ENCODE results near the gene SLAMF7.
"Not testable (repeated sequence)": the region's sequence is repeated elsewhere in the genome, so short reads cannot be mapped to it uniquely, and the experiment has no call there.

Gene SLAMF7

GRCh38 chr1:160739098-160739511, at the start of gene SLAMF7:
Gene SLAMF7, plus strand, starts transcription at chr1:160739247. Its CDS starts 55 bp downstream, at chr1:160739302.
- DNase-seq, result peak; percentile 84

- DNase-seq, result not testable (repeated sequence)
Observed at GRCh38 chr1:160692390-160692789, 46.7 kb upstream of the SLAMF7 start.

- no peak for DNase-seq
Observed at GRCh38 chr1:160702100-160702499, 36.9 kb upstream of the SLAMF7 start.

DNA sequence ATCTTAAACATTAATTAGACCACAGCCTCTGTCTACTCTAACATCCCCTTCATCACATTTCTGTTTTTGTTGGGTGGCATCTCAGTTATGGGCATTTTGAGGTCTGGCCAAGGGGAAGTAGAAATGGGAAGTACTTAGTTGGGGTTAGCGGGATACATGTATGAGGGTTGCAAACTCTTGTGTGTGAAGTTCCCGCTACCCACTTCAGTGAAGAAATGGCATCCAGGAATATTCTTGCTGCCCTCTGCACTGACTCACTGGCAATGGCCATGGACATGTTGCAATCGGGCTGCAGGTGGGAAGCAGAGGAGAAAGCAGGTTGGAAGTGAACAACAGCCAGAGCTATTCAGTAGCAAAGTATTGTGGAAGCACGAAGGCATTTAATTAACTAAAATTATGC, 34.8 kb upstream of the SLAMF7 start:
- peak; percentile 96 for DNase-seq

GRCh38 chr1:160705212-160705621, 33.8 kb upstream of the SLAMF7 start:
- peak; percentile 94 for DNase-seq

DNA sequence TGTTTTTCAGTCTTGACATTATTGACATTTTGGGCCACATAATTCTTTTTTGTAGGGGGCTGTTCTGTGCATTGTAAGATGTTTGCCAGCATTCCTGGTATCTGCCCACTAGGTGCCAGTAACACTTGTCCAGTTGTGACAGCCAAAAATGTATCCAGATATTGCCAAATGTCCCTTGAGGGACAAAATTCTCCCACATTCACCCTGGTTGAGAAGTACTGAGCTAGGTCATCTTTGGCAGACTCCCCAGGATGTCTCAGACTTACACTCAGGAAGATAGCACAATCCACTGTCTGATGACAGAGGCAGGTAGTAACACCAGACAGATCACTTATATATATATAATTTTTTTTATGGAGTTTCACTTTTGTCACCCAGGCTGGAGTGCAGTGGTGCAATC, 33.3 kb upstream of the SLAMF7 start:
- no peak for DNase-seq

GRCh38 chr1:160706526-160707235, 32.4 kb upstream of the SLAMF7 start:
- DNase-seq, result no peak

DNA sequence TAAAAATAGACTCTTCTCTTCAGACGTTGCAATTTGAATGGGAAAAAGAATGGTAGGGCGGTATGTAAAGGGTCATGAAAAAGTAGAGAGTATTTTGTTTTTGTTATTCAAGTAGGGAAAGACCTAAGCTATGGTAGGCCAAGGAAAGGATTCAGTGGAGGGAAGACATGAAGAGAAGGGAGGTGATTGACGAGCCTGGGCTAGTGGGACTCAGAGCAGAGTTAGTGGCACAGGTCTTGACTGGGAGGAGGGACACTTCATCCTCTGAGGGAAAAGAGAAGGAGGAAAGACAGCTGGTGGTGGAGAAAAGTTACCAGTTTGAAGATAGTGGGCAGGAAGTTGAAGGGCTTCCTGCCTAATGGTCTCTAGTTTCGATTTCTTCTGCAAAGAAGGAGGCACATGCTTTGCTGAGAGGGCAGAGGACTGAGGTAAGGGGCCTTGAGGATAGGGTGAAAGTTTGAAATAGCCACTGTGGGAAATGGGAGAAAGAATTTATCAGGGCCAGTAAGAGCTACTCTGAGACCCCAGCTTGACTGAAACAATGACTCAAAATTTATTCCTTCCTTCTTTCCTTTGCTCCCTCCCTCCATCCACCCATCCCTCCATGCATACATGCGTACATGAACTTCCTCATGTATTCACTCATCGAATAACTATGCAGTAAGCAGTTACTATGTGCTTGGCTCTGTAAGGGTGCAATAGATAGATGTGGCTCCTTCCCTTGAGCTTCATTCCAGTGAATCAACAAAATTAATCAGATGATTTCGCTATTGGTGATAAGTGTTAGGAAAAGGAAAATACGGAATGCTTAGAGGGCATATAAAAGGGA, 31.6 kb upstream of the SLAMF7 start:
- DNase-seq, result peak; percentile 51

- peak; percentile 87 for DNase-seq
Observed at GRCh38 chr1:160708118-160708517, 30.9 kb upstream of the SLAMF7 start.

- DNase-seq, result peak; percentile 12
Observed at GRCh38 chr1:160708801-160709200, 30.2 kb upstream of the SLAMF7 start.

DNA sequence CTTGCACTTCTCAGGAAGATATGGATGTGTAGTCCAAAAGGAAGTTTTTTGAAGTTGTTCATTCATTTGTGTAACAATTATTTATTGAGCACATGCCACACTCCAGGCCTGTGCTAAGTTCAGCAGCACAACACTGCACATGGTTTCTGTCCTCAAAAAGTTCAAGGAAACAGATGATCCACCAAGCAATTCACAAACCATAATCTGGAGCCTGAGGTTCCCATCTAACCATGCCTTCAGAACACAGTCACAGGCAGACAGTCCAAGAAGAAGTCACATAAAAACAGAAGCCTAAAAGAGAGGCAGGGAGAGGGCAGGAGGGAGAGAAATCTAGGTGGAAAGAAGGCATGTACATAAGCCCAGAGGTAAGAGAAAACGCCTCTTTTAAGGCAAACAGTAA, 29.3 kb upstream of the SLAMF7 start:
- DNase-seq, result no peak

DNA sequence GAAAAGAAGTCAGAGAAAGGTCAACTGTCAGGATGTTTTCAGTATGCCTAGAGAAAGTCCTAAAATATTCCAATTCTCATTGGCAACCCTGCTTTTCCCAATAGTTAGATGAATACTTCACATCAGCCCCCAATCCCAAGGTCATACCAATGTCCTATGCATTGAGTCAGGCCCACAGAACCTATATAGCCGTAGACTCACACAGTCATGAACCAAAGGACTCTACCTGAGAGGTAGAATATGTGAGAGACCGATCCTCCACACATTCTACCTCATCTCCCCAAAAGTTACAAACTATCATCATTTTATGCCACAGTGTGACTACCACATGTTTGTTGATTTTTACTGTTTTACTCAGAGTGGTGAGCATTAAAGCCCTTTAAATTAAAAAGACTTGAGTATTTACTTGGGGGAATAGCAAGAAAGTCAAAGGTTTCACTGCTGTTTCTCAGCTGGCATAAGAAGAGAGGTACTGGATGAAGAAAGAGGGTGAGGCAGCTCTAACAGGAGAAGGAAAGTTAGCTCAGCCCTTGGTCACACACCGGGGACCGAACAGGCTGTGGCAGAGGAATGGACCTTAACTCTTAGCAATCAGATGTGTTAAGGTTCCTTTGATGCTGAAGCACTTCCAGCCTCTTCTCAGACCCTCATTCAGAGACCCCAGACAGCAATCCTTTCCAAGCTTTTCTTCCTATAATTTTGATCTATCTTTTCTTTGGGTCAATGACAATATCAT, 28.4 kb upstream of the SLAMF7 start:
- DNase-seq, result no peak

DNA sequence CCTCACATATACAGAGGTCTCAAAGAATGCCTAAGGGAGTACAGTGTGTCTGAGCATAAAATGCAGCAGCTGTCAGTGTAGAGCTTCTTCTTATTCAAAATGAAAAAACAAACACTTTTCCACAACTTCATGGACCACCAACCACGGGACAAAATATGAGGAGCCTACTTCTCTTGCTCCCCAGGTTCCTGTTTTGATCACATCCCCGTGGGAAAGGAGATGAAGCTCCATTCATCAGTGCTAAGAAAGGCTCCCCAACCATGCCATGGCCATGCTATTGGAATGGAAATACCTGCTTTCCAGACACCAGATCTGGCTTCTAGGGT, 27.8 kb upstream of the SLAMF7 start:
- no peak for DNase-seq

DNA sequence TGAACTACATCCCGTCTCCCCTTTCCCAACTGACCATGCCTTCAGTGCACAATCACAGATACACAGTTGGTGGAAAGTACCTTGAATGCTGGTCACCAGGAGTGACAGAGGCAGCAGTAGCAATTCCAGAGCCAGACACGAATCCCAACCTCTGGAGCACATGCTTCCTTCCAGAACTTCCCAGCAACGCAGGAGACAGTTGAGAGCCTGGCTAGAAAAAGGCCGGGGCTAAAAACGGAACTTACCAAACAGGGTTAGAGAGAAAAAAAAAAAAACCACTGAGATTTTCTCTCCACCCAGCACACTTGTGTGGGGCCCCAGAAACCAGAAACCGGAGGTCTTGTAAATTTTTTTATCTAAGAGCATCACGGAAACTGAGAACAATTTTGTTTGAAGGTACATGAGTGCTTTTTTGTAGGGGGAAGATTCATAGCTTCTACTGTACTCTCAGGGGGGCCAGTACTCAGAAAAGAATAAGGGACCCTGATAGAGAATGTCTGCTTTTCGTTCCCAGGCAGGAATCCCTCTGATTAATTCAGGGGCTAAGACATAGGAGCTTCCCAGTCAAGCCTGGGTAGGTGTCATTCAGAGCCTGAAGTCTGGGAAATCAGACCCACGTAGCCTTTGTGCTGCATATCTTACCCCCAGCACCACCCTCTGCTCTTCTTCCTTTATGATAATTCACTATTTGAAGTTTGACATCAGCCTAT, 27.3 kb upstream of the SLAMF7 start, which contains the start of gene CD48:
Gene CD48, minus strand, starts transcription at position 221 of the 710 bp plus-strand sequence. Its CDS starts 59 bp downstream, at position 162.
- DNase-seq, result peak; percentile 59

DNA sequence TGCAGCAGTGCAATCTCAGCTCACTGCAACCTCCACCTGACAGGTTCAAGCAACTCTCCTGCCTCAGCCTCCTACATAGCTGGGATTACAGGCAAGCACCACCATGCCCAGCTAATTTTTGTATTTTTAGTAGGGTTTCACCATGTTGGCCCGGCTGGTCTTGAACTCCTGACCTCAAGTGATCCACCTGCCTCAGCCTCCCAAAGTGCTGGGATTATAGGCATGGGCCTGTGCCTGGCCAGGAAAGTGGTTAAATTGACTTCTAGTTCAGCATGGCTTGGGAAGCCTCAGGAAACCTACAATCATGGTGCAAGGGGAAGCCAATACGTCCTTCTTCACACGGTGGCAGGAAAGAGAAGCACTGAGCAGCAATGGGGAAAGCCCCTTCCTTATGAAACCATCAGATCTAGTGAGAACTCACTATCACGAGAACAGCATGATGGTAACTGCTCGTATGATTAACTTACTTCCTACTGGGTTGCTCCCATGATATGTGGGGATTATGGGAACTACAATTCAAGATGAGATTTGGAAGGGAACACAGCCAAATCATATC, 26.4 kb upstream of the SLAMF7 start:
- peak; percentile 29 for DNase-seq

DNA sequence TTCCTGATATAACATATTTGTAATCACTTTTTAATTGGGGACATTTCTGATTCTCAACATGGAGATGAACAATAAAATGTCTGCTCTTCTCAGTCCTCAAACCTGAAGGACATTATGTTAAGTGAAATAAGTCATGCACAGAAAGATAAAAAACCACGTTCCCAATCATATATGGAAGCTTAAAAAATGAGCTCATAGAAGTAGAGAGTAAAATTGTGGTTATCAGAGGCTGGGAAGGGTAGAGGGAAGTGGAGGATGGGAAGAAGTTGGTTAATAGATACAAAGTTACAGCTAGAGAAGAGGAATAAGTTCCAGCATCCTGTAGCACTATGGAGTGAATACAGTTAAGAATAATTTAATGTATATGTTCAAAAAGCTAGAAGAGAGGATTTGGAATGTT, 25.9 kb upstream of the SLAMF7 start:
- no peak for DNase-seq

GRCh38 chr1:160714034-160714648, 24.9 kb upstream of the SLAMF7 start:
- not testable (repeated sequence) for DNase-seq

- DNase-seq, result no peak
Observed at GRCh38 chr1:160716013-160716412, 23.0 kb upstream of the SLAMF7 start.

- no peak for DNase-seq
Observed at GRCh38 chr1:160717306-160717705, 21.7 kb upstream of the SLAMF7 start.

GRCh38 chr1:160718210-160718609, 20.8 kb upstream of the SLAMF7 start:
- DNase-seq, result no peak

DNA sequence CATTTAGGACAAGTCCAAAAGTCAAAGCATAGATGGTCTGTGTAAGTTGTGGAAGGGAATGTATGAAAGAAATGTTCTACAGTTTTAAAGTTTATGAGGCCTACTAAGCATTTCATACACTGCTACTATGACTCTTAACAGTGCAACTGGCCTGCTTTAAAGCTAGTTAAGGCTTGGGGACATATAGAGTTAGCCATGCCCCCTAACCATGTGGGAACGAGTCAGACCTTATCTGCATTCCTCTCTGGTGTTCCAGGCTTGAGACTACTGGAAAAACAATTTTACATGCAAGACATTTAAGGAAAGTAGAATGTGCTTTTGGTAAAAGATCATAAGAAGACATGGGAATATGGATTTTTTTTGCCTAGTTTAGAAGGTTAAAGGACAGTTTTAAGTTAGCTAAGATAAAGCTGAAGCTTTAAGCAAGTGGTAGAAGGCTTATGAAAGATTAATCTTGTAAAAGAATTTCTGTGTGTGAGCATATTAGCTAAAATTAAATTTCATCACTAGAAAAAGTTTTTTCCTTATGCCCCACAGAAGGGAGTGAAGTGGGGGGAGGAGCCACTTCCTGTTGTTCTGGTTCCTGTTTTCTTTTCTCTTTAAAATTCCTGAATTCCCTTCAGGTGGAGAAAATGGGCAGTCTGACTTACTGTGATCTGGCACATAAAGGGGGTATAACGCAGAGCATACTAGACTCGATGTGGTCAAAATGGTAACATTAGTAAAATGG, 18.5 kb upstream of the SLAMF7 start:
- DNase-seq, result no peak
